Stimulated activated CD4-positive, alpha-beta T cell treated with anti-CD3 and anti-CD28 coated beads, TNF-alpha, amount 100 ng/mL, for 1 hour (primary cell): Measurements from ENCODE around the gene CELSR3.

Experiments
- DNase-seq, 3 donors: peaks; one replicate each; pipeline ENCODE4 v3.0.0-alpha.2; 2020; ENCODE audit warnings: low read depth in 3 of 3, low spot score in 1 of 3

CELSR3 gene

GRCh38 chr3:48636149-48636655 lies 26.5 kb downstream of the CELSR3 start:
- no peak for DNase-seq

DNA sequence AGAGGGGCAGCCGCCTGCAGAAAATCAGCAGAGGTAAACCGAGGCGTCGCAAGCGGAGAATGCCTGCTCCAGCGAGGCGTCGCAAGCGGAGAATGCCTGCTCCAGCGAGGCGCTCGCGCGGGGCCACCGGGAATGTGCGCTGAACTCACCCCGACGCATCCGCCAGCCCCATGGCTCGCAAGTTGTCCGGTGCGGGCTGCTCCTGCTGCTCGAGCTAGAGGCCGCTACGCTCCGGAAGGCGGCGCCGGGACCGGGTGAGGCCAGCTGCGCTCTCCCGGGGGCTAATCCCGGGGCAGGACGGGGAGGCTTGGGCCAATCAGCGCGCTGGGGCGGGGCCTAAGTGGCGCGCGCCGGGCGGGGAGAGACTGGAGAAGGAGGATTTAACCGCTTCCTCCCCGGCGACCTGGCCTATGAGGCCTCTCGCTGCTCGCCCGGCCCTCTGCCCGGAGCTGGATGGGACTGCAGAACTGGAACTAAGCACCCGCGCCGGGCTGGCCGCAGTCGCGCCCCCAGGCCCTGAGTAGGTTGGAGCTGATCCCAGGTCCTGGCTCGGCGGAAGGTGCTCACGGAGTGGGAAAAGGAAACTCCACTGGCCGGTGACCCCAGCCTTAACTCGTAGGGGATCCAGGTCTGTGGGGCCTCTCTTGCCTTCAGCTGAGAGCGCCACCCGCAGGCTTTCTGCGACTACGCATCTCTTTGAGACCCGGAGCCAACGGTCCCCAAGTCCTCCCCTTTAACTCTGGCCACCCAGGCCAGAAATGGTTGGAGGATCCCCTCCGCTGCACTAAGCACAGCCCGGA lies 27.3 kb downstream of the CELSR3 start, which contains the start of gene SLC26A6:
TSS of gene SLC26A6 (minus strand) at position 240 of the 800 bp plus-strand sequence. CDS start at position 172, 68 bp downstream.
- peak; percentile 72 to 90 (median 81) for DNase-seq

DNA sequence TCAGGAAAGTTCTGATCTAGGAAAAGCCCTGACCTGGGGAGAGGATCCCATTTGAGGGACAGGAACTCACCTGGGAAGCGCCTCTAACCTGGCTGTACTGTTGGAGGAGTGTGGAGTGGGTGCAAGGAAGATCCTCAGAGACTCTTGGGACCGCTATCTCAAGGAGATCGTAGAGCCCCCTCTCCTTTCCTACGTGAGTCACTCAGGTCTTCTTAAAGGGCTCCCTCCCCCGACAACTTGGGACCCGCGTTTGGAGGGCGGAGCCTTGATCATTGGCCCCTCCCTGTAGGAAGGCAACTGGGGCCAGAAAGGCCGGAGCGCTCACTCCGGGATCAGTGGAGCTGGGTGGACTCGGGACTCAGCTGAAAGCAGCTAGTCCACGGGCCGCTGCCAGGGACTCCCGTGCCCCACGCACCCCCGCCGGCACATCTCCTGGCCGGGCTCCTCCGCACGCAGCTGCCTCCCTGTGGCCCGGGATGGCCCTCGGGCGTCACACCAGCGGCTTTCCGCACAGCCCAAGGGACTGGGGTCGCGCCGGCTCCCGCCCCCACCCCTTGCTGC lies 27.9 kb downstream of the CELSR3 start:
- peak in 1 of 3 donors; percentile 38 for DNase-seq

DNA sequence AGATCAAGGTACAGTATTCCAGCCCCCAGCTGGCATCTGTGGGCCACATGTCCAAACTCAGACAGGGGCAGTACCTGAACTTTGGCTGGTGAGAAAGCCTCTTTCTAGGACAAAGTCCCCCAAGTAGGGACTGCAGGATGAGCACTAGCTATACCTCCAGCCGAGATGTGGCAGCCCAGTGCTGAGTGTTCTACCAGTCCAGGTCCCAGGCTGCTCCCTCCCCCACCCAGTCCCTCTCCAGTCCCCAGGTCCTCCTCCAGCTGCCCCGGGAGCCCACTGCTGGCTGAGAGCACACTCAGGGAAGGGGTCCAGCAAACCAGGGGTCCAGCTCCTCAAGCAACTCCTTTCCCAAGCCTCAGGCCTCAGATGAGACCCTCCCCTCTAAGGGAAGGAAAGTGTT lies 28.9 kb downstream of the CELSR3 start:
- no peak for DNase-seq

DNA sequence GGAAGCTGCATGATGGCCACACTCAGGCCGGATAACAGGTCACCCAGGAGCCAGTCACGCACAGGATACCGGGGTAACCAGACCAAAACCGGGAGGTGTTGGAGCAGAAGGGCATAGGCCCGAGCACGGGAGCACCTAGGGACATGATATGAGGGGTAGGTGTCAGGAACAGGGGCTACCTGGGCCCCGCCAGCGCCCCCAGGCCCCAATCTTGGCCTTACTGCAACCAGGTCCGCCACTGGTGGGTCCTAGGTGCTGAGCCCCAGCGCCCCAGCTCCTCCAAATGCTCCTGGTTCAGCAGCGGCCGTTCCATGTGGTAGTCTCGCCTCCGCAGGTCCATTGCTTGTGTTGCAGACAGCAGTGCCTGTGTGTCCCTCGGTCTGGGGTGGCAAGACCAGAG lies 29.4 kb downstream of the CELSR3 start:
- DNase-seq, result no peak

- DNase-seq, result no peak
Observed at GRCh38 chr3:48631516-48632448, 30.9 kb downstream of the CELSR3 start.

DNA sequence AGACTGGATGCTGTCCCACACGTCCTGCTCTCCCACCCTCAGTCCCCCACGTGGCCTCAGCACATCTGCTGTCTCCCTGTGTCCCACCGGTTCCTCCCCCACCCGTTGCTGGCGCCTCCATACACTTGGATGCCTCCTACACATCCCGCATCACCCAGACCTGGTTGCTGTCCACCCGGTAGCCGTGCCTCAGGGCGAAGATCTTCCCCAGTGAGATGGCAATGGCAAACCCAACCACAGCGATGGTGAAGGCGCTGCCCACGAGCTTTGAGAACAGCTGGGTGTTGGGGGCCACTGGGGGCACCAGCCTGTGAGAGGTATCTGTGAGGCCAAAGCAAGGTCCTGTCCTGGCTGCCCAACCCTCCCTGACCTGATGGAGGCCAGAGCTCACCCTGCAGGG lies 31.9 kb downstream of the CELSR3 start:
- no peak for DNase-seq

- no peak for DNase-seq
Observed at GRCh38 chr3:48630407-48630806, 32.3 kb downstream of the CELSR3 start.

GRCh38 chr3:48629894-48630293 lies 32.8 kb downstream of the CELSR3 start:
- DNase-seq, result no peak

GRCh38 chr3:48628277-48629017 lies 34.2 kb downstream of the CELSR3 start:
- DNase-seq, result no peak

DNA sequence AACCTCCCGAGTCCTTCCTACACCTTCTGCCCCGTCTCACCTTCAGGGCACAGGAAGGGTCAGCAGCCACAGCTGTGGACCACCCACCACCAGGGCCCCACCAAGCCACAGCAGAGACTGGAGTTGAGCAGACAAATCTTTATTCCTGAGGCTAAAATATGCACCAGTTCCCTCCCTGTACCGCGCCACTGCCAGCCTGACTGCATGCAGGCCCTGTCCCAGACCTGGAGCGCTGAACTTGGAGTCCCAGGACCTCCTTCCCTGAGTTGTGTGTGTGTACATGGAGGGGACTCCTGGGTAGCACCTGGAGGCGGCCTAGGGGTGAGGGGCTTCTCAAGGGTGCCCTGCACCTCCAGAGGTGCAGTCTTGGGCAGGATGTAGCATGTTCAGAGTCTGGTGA lies 37.1 kb downstream of the CELSR3 start:
- DNase-seq, result no peak

- DNase-seq, result no peak
Observed at GRCh38 chr3:48624767-48625166, 37.9 kb downstream of the CELSR3 start.

- DNase-seq, result no peak
Observed at GRCh38 chr3:48623851-48624547, 38.7 kb downstream of the CELSR3 start.

- DNase-seq, result no peak
Observed at GRCh38 chr3:48621461-48621869, 41.2 kb downstream of the CELSR3 start, which contains the start of gene TMEM89. Gene TMEM89, minus strand, starts transcription at chr3:48621769. Its CDS starts 13 bp downstream, at chr3:48621756.

DNA sequence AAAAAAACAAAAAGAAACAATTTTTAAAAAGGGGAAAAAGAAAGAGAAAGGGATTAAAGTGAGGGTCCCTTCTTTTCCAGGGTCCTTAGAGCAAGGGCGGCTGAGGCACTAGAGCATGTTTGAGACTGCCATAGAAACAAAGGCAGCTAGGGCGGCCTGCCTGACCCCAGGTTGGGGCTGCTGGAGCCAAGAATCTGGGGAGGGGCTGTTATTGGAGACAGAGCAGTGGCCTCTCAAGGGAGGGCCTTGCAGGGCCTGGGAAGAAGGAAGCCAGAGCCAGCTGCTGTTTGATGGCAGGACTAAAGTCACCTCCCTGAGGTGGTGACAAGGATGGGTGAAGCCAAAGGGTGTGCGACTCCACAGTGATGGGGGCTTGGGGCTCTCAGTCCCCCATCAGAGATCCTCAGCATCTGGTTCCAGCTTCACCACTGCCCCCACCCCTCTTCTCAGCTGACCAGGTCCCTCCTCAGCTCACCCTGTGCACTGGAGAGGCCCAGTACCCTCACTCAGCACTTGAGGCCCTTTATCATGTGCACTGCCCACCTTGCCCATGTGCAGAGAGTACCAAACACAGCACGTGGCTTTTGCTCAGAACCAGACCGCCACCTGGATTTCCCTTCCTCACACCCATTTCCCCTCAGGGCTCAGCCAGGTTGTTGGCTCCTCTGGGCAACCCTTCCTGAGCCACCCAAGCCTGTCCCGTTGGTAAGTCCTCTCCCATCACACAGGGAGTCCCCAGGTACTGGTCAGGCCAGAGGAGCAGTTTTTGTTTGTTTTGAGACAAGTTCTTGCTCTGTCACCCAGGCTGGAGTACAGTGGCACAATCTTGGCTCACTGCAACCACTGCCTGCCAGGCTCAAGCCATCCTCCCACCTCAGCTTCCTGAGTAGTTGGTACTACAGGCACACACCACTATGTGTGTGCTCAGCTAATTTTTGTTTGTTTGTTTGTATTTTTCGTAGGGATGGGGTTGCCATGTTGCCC lies 42.9 kb downstream of the CELSR3 start:
- no peak for DNase-seq

GRCh38 chr3:48617559-48617958 lies 45.1 kb downstream of the CELSR3 start:
- DNase-seq, result no peak

- no peak for DNase-seq
Observed at GRCh38 chr3:48614044-48614443, 48.6 kb downstream of the CELSR3 start.

- no peak for DNase-seq
Observed at GRCh38 chr3:48612309-48612708, 50.4 kb downstream of the CELSR3 start.
